MM.1S (cell line): ENCODE results near the gene ENOPH1.
"Not testable (repeated sequence)": the region's sequence is repeated elsewhere in the genome, so short reads cannot be mapped to it uniquely, and the experiment has no call there.

Source experiments
- DNase-seq: peaks from one replicate; pipeline ENCODE4 v3.0.0-alpha.2; 2015
- H2AFZ ChIP-seq: fragments of 300-600 bp; sonication (generic); 2 replicates; pipeline ENCODE4 v1.6.0; 2016; ENCODE audit warnings: antibody characterized with exemption, low read length
- H3F3A ChIP-seq: fragments of 300-600 bp; sonication (generic); 2 replicates; pipeline ENCODE4 v1.6.1; 2016; ENCODE audit warnings: mild to moderate bottlenecking, antibody characterized with exemption, low read length, moderate library complexity, mixed read lengths; ENCODE audit not compliant: insufficient read depth
- H3K27ac ChIP-seq: fragments of 300-600 bp; sonication (generic); 2 replicates; pipeline ENCODE4 v1.5.1; 2016; ENCODE audit warnings: mild to moderate bottlenecking, low read length
- H3K27me3 ChIP-seq: fragments of 300-600 bp; sonication (generic); replicated peaks from 2 replicates; pipeline ENCODE4 v1.6.0; 2016; ENCODE audit warnings: low read length; ENCODE audit not compliant: insufficient read depth
- H3K36me3 ChIP-seq: fragments of 300-600 bp; sonication (generic); replicated peaks from 2 replicates; pipeline ENCODE4 v1.6.1; 2016; ENCODE audit warnings: mild to moderate bottlenecking, low read length, mixed read lengths; ENCODE audit not compliant: insufficient read depth
- H3K4me1 ChIP-seq: fragments of 300-600 bp; sonication (generic); 2 replicates; pipeline ENCODE4 v1.6.1; 2016; ENCODE audit warnings: low read length, mixed read lengths
- H3K4me2 ChIP-seq: fragments of 300-600 bp; sonication (generic); 2 replicates; pipeline ENCODE4 v1.6.0; 2016; ENCODE audit warnings: low read depth, low read length
- H3K4me3 ChIP-seq: fragments of 300-600 bp; sonication (generic); 2 replicates; pipeline ENCODE4 v1.5.1; 2016; ENCODE audit warnings: low read length, mixed read lengths
- H3K79me2 ChIP-seq: fragments of 300-600 bp; sonication (generic); 2 replicates; pipeline ENCODE4 v1.6.1; 2016; ENCODE audit warnings: mixed run types, low read length, mixed read lengths
- H3K9ac ChIP-seq: fragments of 300-600 bp; sonication (generic); 2 replicates; pipeline ENCODE4 v1.6.1; 2016; ENCODE audit warnings: low read length, mixed read lengths
- H3K9me2 ChIP-seq: fragments of 300-600 bp; sonication (generic); replicated peaks from 2 replicates; pipeline ENCODE4 v1.6.1; 2016; ENCODE audit warnings: mild to moderate bottlenecking, low read length, mixed read lengths; ENCODE audit not compliant: insufficient read depth
- H3K9me3 ChIP-seq: fragments of 300-600 bp; sonication (generic); replicated peaks from 2 replicates; pipeline ENCODE4 v1.6.1; 2016; ENCODE audit warnings: mild to moderate bottlenecking, low read length, mixed read lengths; ENCODE audit not compliant: insufficient read depth
- H4K20me1 ChIP-seq: fragments of 300-600 bp; sonication (generic); 2 replicates; pipeline ENCODE4 v1.6.1; 2016; ENCODE audit warnings: mild to moderate bottlenecking, low read length, moderate library complexity, mixed read lengths; ENCODE audit not compliant: insufficient read depth
- CTCF ChIP-seq: fragments of 300-600 bp; sonication (generic); IDR thresholded peaks from 2 replicates; pipeline ENCODE4 v1.5.1; 2016; ENCODE audit warnings: antibody characterized with exemption, low read length, mixed read lengths
- EZH2 ChIP-seq: fragments of 300-600 bp; sonication (generic); optimal IDR thresholded peaks from 2 replicates; pipeline ENCODE3; 2017; ENCODE audit warnings: low read depth, mild to moderate bottlenecking, antibody characterized with exemption, low read length, mixed read lengths
- EZH2phosphoT487 ChIP-seq: fragments of 300-600 bp; sonication (generic); IDR thresholded peaks from 2 replicates; pipeline ENCODE4 v1.6.1; 2018; ENCODE audit warnings: antibody characterized with exemption, low read length

ENOPH1 gene

GRCh38 chr4:82401600-82401999, 28.8 kb upstream of the ENOPH1 start:
- DNase-seq = no peak
- H3K4me2 ChIP-seq = no peak overlapping the region
- H4K20me1 ChIP-seq = no peaks in the 10 kb centered on the region
- H3K27me3 ChIP-seq = no peaks in the 10 kb centered on the region
- no peaks in the 10 kb centered on the region for H3K9me3 ChIP-seq
- H3K9me2 ChIP-seq = no peaks in the 10 kb centered on the region
- H3K9ac ChIP-seq = no peak overlapping the region
- H3K36me3 ChIP-seq = no peaks in the 10 kb centered on the region
- H3K79me2 ChIP-seq = no peaks in the 10 kb centered on the region
- H3K27ac ChIP-seq = no peak overlapping the region
- H3K4me1 ChIP-seq = no peaks in the 10 kb centered on the region
- H3K4me3 ChIP-seq = no peak overlapping the region
- no peak overlapping the region for H2AFZ ChIP-seq
- no peaks in the 10 kb centered on the region for H3F3A ChIP-seq
- TF ChIP-seq EZH2phosphoT487 (no peak), EZH2 (no peak), CTCF (no peak)

GRCh38 chr4:82402196-82402775, 28.1 kb upstream of the ENOPH1 start:
- Histone ChIP-seq H3K9me3 (no peaks in the 10 kb centered on the region), H3K4me2 (no peak overlapping the region), H3K9ac (no peak overlapping the region)

GRCh38 chr4:82403725-82404124, 26.7 kb upstream of the ENOPH1 start:
- no peak for DNase-seq
- TF ChIP-seq CTCF (no peak), EZH2phosphoT487 (no peak), EZH2 (no peak)
- Histone ChIP-seq H3K9me3 (no peaks in the 10 kb centered on the region), H3K79me2 (no peaks in the 10 kb centered on the region), H3K27ac (no peak overlapping the region), H3K4me3 (no peak overlapping the region), H4K20me1 (no peaks in the 10 kb centered on the region), H3K4me1 (no peaks in the 10 kb centered on the region), H3F3A (no peaks in the 10 kb centered on the region), H2AFZ (no peak overlapping the region), H3K27me3 (no peaks in the 10 kb centered on the region), H3K36me3 (no peaks in the 10 kb centered on the region), H3K4me2 (no peak overlapping the region), H3K9ac (no peak overlapping the region), H3K9me2 (no peaks in the 10 kb centered on the region)

More at GRCh38 chr4:82402196-82402775, 28.1 kb upstream of the ENOPH1 start:
- Histone ChIP-seq H3K27ac (no peak overlapping the region), H4K20me1 (no peaks in the 10 kb centered on the region), H3K36me3 (no peaks in the 10 kb centered on the region), H3K4me3 (no peak overlapping the region), H3K4me1 (no peaks in the 10 kb centered on the region), H3K27me3 (no peaks in the 10 kb centered on the region), H3K79me2 (no peaks in the 10 kb centered on the region), H3F3A (no peaks in the 10 kb centered on the region), H3K9me2 (no peaks in the 10 kb centered on the region), H2AFZ (no peak overlapping the region)
- TF ChIP-seq EZH2 = no peak
- DNase-seq = no peak

- H3K36me3 ChIP-seq, H3K4me2 ChIP-seq, H3K27ac ChIP-seq, DNase-seq, H4K20me1 ChIP-seq, H3K4me3 ChIP-seq, H3K9me3 ChIP-seq, H3K9ac ChIP-seq, H2AFZ ChIP-seq, H3F3A ChIP-seq, H3K4me1 ChIP-seq, H3K27me3 ChIP-seq, H3K79me2 ChIP-seq, H3K9me2 ChIP-seq: not testable (repeated sequence)
These were observed 15.3 kb upstream of the ENOPH1 start for GRCh38 chr4:82415061-82415460.
